GM23338 (cell line): ENCODE results near the gene PCSK6. TPM values are rescaled to one million over a fixed set of nuclear protein-coding genes. Genes with fewer than 3 reads are reported as not detected.

ENCODE experiments used
- ATAC-seq: fragments of 200-7000 bp; cut with Tn5 transposase; 3 replicates; pipeline ENCODE4 v1.9.1; 2020
- DNase-seq: peaks from one replicate; pipeline ENCODE4 v3.0.0-alpha.2; 2015; ENCODE audit warnings: low spot score
- H2AFZ ChIP-seq: fragments of 200-600 bp; sonication (generic); 2 replicates; pipeline ENCODE4 v1.8.0; 2016; ENCODE audit warnings: antibody characterized with exemption, mild to moderate bottlenecking, moderate library complexity
- H3F3A ChIP-seq: fragments of 200-600 bp; sonication (generic); replicated peaks from 2 replicates; pipeline ENCODE4 v1.8.0; 2017; ENCODE audit warnings: antibody characterized with exemption, mixed run types, low read depth
- H3K27ac ChIP-seq: fragments of 200-600 bp; sonication (generic); 2 replicates; pipeline ENCODE4 v1.6.1; 2016; ENCODE audit warnings: low read depth
- H3K27me3 ChIP-seq: fragments of 200-600 bp; sonication (generic); 2 replicates; pipeline ENCODE4 v1.8.0; 2016; ENCODE audit warnings: mild to moderate bottlenecking, mixed run types, moderate library complexity; ENCODE audit not compliant: insufficient read depth
- H3K36me3 ChIP-seq: fragments of 200-600 bp; sonication (generic); 2 replicates; pipeline ENCODE4 v1.8.0; 2016; ENCODE audit warnings: mild to moderate bottlenecking; ENCODE audit not compliant: insufficient read depth
- H3K4me1 ChIP-seq: fragments of 200-600 bp; sonication (generic); 2 replicates; pipeline ENCODE4 v1.8.0; 2016; ENCODE audit warnings: mild to moderate bottlenecking, moderate library complexity; ENCODE audit not compliant: insufficient read depth
- H3K4me2 ChIP-seq: fragments of 200-600 bp; sonication (generic); 2 replicates; pipeline ENCODE4 v1.7.1; 2017; ENCODE audit warnings: mixed run types
- H3K4me3 ChIP-seq: fragments of 200-600 bp; sonication (generic); 2 replicates; pipeline ENCODE4 v1.6.1; 2016; ENCODE audit warnings: mixed run types
- H3K79me2 ChIP-seq: fragments of 200-600 bp; sonication (generic); replicated peaks from 2 replicates; pipeline ENCODE4 v1.8.0; 2017; ENCODE audit warnings: mild to moderate bottlenecking; ENCODE audit not compliant: insufficient read depth
- H3K9me2 ChIP-seq: fragments of 200-600 bp; sonication (generic); 2 replicates; pipeline ENCODE4 v1.8.0; 2017; ENCODE audit not compliant: insufficient read depth
- H4K20me1 ChIP-seq: fragments of 200-600 bp; sonication (generic); replicated peaks from 2 replicates; pipeline ENCODE4 v1.8.0; 2017; ENCODE audit warnings: mild to moderate bottlenecking; ENCODE audit not compliant: insufficient read depth
- H3K27ac Mint-ChIP-seq: 2 replicates; pipeline ENCODE4 v1.8.0; 2020; ENCODE audit warnings: inconsistent platforms, mild to moderate bottlenecking, moderate library complexity, mixed read lengths
- H3K27me3 Mint-ChIP-seq: 3 replicates; pipeline ENCODE4 v1.8.0; 2022; ENCODE audit warnings: low read depth, mild to moderate bottlenecking, moderate library complexity, mixed read lengths, inconsistent platforms; ENCODE audit not compliant: insufficient read depth, poor library complexity
- H3K36me3 Mint-ChIP-seq: 3 replicates; pipeline ENCODE4 v1.8.0; 2021; ENCODE audit warnings: low read depth, mild to moderate bottlenecking, inconsistent platforms, moderate library complexity, mixed read lengths
- H3K4me1 Mint-ChIP-seq: 3 replicates; pipeline ENCODE4 v1.8.0; 2020; ENCODE audit warnings: mild to moderate bottlenecking, inconsistent platforms, mixed read lengths
- H3K4me3 Mint-ChIP-seq: 3 replicates; pipeline ENCODE4 v1.8.0; 2021; ENCODE audit warnings: moderate library complexity, mild to moderate bottlenecking, inconsistent platforms, mixed read lengths
- H3K9me3 Mint-ChIP-seq: 3 replicates; pipeline ENCODE4 v1.8.0; 2020; ENCODE audit warnings: moderate library complexity, mild to moderate bottlenecking, inconsistent platforms, mixed read lengths
- CTCF ChIP-seq, 2 experiments: fragments of 200-600 bp in 1 of 2; sonication (generic) in 1 of 2; conservative IDR thresholded peaks; 2 replicates each; pipeline versions ENCODE4 v1.5.1 to v1.6.1; 2016 to 2017; ENCODE audit warnings: antibody characterized with exemption in 2 of 2, low read depth in 2 of 2, mild to moderate bottlenecking in 2 of 2, moderate library complexity in 1 of 2
- EZH2 ChIP-seq: fragments of 200-600 bp; sonication (generic); IDR thresholded peaks from one replicate; pipeline ENCODE4 v1.8.0; 2017; ENCODE audit warnings: antibody characterized with exemption, mild to moderate bottlenecking, low read depth; ENCODE audit not compliant: unreplicated experiment
- EZH2phosphoT487 ChIP-seq: fragments of 200-600 bp; sonication (generic); IDR thresholded peaks from one replicate; pipeline ENCODE4 v1.8.1; 2018; ENCODE audit warnings: antibody characterized with exemption; ENCODE audit not compliant: unreplicated experiment
- JUNB ChIP-seq: IDR thresholded peaks from one replicate; pipeline ENCODE4 v1.6.1; 2016; ENCODE audit warnings: antibody characterized with exemption; ENCODE audit not compliant: unreplicated experiment
- STAT1 ChIP-seq: IDR thresholded peaks from one replicate; pipeline ENCODE4 v1.6.1; 2016; ENCODE audit warnings: antibody characterized with exemption; ENCODE audit not compliant: unreplicated experiment
- ZNF331 ChIP-seq: fragments of 250-450 bp; sonication (Bioruptor Pico); IDR thresholded peaks from 2 replicates; pipeline ENCODE4 v1.5.0; 2020; ENCODE audit warnings: low read depth, mild to moderate bottlenecking, moderate library complexity
- polyA plus RNA-seq: library from polyadenylated mRNA; unstranded; fragments of >200 nt; fragmentation: Nextera tagmentation; extraction: Ambion mirVana; gene quantifications from 2 replicates; pipeline ENCODE4 v1.2.1, GENCODE V29; 2016
- total RNA-seq: library from RNA; depleted of rRNA; stranded (reverse); fragments of >200 nt; shearing (Covaris generic); gene quantifications from 2 replicates; pipeline ENCODE4 v1.2.3, GENCODE V29; 2014
- TF ChIP-seq, protein P1 (sequence below): fragments of 250-450 bp; sonication (Bioruptor Pico); IDR thresholded peaks from 2 replicates; pipeline ENCODE4 v1.5.0; 2020; ENCODE audit warnings: mild to moderate bottlenecking, moderate library complexity

Gene PCSK6
- total and polyA plus RNA-seq, 2 experiments from 2014 or later = 1.7 to 6.7 TPM

DNA sequence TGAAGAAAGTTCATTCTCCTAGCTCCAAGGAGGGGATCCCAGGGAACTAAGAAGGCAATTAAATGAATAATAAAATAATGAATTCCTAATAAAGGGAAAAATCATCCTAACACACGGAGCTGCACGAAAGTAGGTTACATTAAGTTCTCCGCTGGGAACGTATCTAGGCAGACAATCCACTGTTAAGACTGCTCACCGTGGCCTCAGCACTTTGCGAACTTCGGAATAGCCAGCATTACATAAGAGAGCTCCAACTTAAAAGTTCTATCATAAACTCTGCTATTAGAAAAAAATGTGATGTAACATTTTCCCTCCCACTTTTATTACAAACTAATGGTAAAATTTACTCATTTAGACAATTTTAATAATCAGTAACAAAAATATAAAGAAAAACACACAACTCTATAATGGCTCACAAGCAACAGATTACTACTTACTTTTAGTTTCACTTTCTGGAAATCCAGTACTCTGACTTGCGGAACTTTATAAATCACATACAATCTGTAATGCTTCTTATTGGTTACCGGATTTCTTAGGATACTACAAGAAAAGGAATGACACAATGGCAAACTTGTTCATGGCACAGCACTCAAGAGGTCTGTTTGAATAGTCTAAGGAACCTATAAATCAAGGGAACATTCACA is 202.9 kb downstream of the PCSK6 start (continued):
- no peak for TF ChIP-seq EZH2
- TF ChIP-seq ZNF331 (CRISPR knock-in tag) = no peak
- TF ChIP-seq JUNB = no peak
- no peak for TF ChIP-seq STAT1
- no peak for TF ChIP-seq CTCF (conservative IDR thresholded peaks at IDR 0.05; ENCODE audit: low read depth in 2 of 2)

DNA sequence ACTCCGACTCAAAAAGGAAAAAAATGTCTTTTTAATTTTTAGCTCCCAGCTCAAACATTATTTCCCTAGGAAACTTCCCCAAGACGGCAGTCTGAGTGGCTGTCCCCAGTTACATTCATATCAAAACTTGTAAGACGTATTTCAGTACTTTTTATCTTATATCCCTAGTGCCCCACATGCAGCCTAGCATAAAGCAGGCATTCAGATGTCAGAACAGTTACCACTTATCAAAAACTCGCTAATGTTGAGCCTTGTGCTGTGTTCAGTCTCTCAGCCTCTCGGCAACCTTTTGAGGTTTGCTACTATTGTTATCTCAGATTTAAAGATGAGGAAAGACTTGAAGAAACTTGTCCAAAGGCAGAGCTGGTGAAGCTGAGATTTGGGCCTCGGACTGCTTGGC is 205.6 kb downstream of the PCSK6 start:
- Histone ChIP-seq H3K9me2 (no peaks in the 10 kb centered on the region), H3K27me3 (no peaks in the 10 kb centered on the region), H3F3A (peaks cover 20% of the 10 kb centered on the region), H3K27ac (no peak overlapping the region), H3K4me2 (no peak overlapping the region), H2AFZ (no peak overlapping the region), H3K4me3 (no peak overlapping the region), H3K79me2 (peaks cover 29% of the 10 kb centered on the region), H3K36me3 (peaks cover 56% of the 10 kb centered on the region), H3K4me1 (no peaks in the 10 kb centered on the region), H4K20me1 (peaks cover 38% of the 10 kb centered on the region)
- H3K4me1 Mint-ChIP-seq = no peaks in the 10 kb centered on the region
- peaks cover 85% of the 10 kb centered on the region for H3K36me3 Mint-ChIP-seq
- H3K9me3 Mint-ChIP-seq = no peaks in the 10 kb centered on the region
- TF ChIP-seq, protein P1, sequence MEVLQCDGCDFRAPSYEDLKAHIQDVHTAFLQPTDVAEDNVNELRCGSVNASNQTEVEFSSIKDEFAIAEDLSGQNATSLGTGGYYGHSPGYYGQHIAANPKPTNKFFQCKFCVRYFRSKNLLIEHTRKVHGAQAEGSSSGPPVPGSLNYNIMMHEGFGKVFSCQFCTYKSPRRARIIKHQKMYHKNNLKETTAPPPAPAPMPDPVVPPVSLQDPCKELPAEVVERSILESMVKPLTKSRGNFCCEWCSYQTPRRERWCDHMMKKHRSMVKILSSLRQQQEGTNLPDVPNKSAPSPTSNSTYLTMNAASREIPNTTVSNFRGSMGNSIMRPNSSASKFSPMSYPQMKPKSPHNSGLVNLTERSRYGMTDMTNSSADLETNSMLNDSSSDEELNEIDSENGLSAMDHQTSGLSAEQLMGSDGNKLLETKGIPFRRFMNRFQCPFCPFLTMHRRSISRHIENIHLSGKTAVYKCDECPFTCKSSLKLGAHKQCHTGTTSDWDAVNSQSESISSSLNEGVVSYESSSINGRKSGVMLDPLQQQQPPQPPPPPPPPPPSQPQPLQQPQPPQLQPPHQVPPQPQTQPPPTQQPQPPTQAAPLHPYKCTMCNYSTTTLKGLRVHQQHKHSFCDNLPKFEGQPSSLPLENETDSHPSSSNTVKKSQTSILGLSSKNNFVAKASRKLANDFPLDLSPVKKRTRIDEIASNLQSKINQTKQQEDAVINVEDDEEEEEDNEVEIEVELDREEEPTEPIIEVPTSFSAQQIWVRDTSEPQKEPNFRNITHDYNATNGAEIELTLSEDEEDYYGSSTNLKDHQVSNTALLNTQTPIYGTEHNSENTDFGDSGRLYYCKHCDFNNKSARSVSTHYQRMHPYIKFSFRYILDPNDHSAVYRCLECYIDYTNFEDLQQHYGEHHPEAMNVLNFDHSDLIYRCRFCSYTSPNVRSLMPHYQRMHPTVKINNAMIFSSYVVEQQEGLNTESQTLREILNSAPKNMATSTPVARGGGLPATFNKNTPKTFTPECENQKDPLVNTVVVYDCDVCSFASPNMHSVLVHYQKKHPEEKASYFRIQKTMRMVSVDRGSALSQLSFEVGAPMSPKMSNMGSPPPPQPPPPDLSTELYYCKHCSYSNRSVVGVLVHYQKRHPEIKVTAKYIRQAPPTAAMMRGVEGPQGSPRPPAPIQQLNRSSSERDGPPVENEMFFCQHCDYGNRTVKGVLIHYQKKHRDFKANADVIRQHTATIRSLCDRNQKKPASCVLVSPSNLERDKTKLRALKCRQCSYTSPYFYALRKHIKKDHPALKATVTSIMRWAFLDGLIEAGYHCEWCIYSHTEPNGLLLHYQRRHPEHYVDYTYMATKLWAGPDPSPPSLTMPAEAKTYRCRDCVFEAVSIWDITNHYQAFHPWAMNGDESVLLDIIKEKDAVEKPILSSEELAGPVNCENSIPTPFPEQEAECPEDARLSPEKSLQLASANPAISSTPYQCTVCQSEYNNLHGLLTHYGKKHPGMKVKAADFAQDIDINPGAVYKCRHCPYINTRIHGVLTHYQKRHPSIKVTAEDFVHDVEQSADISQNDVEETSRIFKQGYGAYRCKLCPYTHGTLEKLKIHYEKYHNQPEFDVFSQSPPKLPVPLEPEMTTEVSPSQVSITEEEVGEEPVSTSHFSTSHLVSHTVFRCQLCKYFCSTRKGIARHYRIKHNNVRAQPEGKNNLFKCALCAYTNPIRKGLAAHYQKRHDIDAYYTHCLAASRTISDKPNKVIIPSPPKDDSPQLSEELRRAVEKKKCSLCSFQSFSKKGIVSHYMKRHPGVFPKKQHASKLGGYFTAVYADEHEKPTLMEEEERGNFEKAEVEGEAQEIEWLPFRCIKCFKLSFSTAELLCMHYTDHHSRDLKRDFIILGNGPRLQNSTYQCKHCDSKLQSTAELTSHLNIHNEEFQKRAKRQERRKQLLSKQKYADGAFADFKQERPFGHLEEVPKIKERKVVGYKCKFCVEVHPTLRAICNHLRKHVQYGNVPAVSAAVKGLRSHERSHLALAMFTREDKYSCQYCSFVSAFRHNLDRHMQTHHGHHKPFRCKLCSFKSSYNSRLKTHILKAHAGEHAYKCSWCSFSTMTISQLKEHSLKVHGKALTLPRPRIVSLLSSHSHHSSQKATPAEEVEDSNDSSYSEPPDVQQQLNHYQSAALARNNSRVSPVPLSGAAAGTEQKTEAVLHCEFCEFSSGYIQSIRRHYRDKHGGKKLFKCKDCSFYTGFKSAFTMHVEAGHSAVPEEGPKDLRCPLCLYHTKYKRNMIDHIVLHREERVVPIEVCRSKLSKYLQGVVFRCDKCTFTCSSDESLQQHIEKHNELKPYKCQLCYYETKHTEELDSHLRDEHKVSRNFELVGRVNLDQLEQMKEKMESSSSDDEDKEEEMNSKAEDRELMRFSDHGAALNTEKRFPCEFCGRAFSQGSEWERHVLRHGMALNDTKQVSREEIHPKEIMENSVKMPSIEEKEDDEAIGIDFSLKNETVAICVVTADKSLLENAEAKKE (CRISPR knock-in tag) = no peak
- no peak for TF ChIP-seq EZH2phosphoT487
- no peak for TF ChIP-seq EZH2
- ATAC-seq (no peak), DNase-seq (no peak)
- no peak overlapping the region for H3K27ac Mint-ChIP-seq
- H3K4me3 Mint-ChIP-seq = no peak overlapping the region
- H3K27me3 Mint-ChIP-seq = no peaks in the 10 kb centered on the region
